ELR (cell line): Measurements from ENCODE around the gene LCE3B.

Experiments
- DNase-seq: peaks from one replicate; pipeline ENCODE4 v3.0.0-alpha.2; 2015; ENCODE audit warnings: low read depth

The LCE3B gene

GRCh38 chr1:152658649-152659048 lies 45.0 kb downstream of the LCE3B start:
- DNase-seq: no peak

- DNase-seq: no peak
Observed at GRCh38 chr1:152663098-152663497, 49.5 kb downstream of the LCE3B start, which contains the start of gene LCE2D. TSS of gene LCE2D (plus strand) at chr1:152663380. CDS start at chr1:152664106, 726 bp downstream.
